GM12872 (cell line): ENCODE data around the gene CNTN6.
A peak's percentile ranks its signal among the peaks of the same experiment; 100 is the strongest.

ENCODE experiments used
- CTCF ChIP-seq: IDR thresholded peaks from 3 replicates; pipeline ENCODE4 v1.5.1; 2011; ENCODE audit warnings: low read depth, mild to moderate bottlenecking, low read length, moderate library complexity; ENCODE audit not compliant: insufficient read depth

Gene CNTN6

GRCh38 chr3:1421577-1421976, 328.8 kb downstream of the CNTN6 start:
- TF ChIP-seq CTCF, result no peak

- no peak for TF ChIP-seq CTCF
Observed at GRCh38 chr3:1423566-1424089, 330.8 kb downstream of the CNTN6 start.

- TF ChIP-seq CTCF, result peak; percentile 28; the same call in 2 of the 3 replicates
Observed at GRCh38 chr3:1439395-1439794, 346.6 kb downstream of the CNTN6 start.

- TF ChIP-seq CTCF, result no peak
Observed at GRCh38 chr3:1442271-1442670, 349.4 kb downstream of the CNTN6 start.

GRCh38 chr3:1444195-1444594, 351.4 kb downstream of the CNTN6 start:
- TF ChIP-seq CTCF, result no peak

GRCh38 chr3:1446531-1446930, 353.7 kb downstream of the CNTN6 start:
- no peak for TF ChIP-seq CTCF

- no peak for TF ChIP-seq CTCF
Observed at GRCh38 chr3:1447452-1447851, 354.6 kb downstream of the CNTN6 start.

- TF ChIP-seq CTCF, result no peak
Observed at GRCh38 chr3:1448443-1448842, 355.6 kb downstream of the CNTN6 start.
